Hematopoietic multipotent progenitor cell treated with erythropoietin and hydrocortisone succinate and interleukin-3 and kit ligand, for 4 days (in vitro differentiated cells): ENCODE measurements around the gene KLHL17.

Experiments used
- DNase-seq: peaks from one replicate; pipeline ENCODE4 v3.0.0-alpha.2; 2015

Gene KLHL17

GRCh38 chr1:952603-953002, 7.8 kb upstream of the KLHL17 start:
- no peak for DNase-seq

GRCh38 chr1:953524-954320, 6.7 kb upstream of the KLHL17 start:
- no peak for DNase-seq

GRCh38 chr1:954927-955326, 5.5 kb upstream of the KLHL17 start:
- DNase-seq, result no peak

GRCh38 chr1:955474-955873, 4.9 kb upstream of the KLHL17 start:
- DNase-seq, result peak; percentile 40

GRCh38 chr1:956636-957035, 3.7 kb upstream of the KLHL17 start:
- DNase-seq, result no peak

GRCh38 chr1:958823-959730, 1.3 kb upstream of the KLHL17 start, which contains the start of gene NOC2L:
Gene NOC2L (minus strand): TSS chr1:959256. CDS start chr1:959240, 16 bp downstream.
- DNase-seq, result peak; percentile 95

- no peak for DNase-seq
These were observed 537 bp upstream of the KLHL17 start for GRCh38 chr1:959731-960362.

- no peak for DNase-seq
These were observed 817 bp downstream of the KLHL17 start for GRCh38 chr1:961132-961669.

- DNase-seq, result no peak
These were observed 2.3 kb downstream of the KLHL17 start for GRCh38 chr1:962381-963300.

- no peak for DNase-seq
These were observed 2.9 kb downstream of the KLHL17 start for GRCh38 chr1:963301-963651.

- DNase-seq, result no peak
These were observed 3.6 kb downstream of the KLHL17 start for GRCh38 chr1:963746-964525.

- no peak for DNase-seq
These were observed 4.5 kb downstream of the KLHL17 start for GRCh38 chr1:964691-965525.

- no peak for DNase-seq
These were observed 5.2 kb downstream of the KLHL17 start for GRCh38 chr1:965526-966134.

GRCh38 chr1:966135-966703, 5.8 kb downstream of the KLHL17 start, which contains the start of gene PLEKHN1:
Gene PLEKHN1 (plus strand): TSS chr1:966482. CDS start chr1:966532, 50 bp downstream.
- no peak for DNase-seq

GRCh38 chr1:966704-967300, 6.4 kb downstream of the KLHL17 start:
- peak; percentile 75 for DNase-seq

GRCh38 chr1:967466-968343, 7.3 kb downstream of the KLHL17 start:
- DNase-seq, result no peak

GRCh38 chr1:969260-969855, 9.0 kb downstream of the KLHL17 start:
- no peak for DNase-seq
